Measurements from ENCODE around the gene HNRNPF.

DNA sequence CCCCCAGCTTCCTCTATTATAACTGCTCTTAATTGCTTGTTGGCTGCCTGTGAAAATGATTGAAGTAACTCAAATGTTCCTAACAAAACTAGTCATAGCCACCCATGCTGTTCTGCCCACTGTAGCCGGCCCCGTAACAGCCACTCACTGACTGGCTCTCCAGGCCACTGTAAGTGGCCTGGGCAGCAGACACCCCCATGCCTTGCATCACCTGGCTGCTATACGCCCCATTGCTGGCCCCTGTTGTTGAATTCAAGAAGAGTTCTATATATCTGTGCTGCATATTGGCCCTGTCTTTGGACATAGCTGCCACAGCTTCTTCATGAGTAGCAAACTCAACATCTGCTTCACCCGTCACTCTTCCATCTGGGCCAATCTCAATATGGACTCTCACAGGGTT, 22.4 kb downstream of the HNRNPF start:
- TF ChIP-seq, protein P1, sequence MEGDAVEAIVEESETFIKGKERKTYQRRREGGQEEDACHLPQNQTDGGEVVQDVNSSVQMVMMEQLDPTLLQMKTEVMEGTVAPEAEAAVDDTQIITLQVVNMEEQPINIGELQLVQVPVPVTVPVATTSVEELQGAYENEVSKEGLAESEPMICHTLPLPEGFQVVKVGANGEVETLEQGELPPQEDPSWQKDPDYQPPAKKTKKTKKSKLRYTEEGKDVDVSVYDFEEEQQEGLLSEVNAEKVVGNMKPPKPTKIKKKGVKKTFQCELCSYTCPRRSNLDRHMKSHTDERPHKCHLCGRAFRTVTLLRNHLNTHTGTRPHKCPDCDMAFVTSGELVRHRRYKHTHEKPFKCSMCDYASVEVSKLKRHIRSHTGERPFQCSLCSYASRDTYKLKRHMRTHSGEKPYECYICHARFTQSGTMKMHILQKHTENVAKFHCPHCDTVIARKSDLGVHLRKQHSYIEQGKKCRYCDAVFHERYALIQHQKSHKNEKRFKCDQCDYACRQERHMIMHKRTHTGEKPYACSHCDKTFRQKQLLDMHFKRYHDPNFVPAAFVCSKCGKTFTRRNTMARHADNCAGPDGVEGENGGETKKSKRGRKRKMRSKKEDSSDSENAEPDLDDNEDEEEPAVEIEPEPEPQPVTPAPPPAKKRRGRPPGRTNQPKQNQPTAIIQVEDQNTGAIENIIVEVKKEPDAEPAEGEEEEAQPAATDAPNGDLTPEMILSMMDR (IDR thresholded peaks at IDR 0.05), result no peak
- TF ChIP-seq POLR2A (IDR thresholded peaks at IDR 0.05) (no peak), EP300 (IDR thresholded peaks at IDR 0.05) (no peak)

All from gastroesophageal sphincter (tissue), 3 donors.